NK-92 (cell line): Measurements from ENCODE around the gene ZNHIT1.

ENCODE experiments used
- DNase-seq: peaks from one replicate; lab custom pipeline; 2025; ENCODE audit not compliant: unreplicated experiment; lab: John Stamatoyannopoulos, UW

Gene ZNHIT1

DNA sequence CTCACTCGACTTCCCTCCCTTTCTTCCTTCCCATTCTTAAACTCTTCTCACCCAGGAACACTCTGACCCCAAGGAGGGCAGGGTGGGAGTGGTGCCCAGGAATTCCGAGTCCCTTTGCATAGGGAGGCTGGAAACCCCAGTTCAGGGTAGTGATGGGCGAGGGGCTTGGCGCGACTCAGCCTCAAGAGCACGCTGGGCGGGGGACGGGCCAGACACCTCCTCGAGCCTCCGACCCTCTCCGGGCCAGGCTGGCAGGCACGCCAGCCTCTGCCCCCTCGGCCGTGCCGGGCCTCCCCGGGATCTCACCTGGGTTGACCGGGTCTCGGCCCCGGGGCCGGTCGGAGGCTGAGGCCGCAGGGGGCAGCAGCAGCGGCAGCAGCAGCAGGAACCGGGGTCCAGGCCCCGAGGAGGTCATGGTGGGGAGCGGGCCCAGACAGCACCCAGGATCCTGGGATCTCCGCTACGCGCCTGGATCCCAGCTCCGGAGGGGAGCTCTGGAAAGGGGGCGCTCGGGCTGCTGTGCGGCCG lies 1.0 kb upstream of the ZNHIT1 start:
- DNase-seq = no peak

DNA sequence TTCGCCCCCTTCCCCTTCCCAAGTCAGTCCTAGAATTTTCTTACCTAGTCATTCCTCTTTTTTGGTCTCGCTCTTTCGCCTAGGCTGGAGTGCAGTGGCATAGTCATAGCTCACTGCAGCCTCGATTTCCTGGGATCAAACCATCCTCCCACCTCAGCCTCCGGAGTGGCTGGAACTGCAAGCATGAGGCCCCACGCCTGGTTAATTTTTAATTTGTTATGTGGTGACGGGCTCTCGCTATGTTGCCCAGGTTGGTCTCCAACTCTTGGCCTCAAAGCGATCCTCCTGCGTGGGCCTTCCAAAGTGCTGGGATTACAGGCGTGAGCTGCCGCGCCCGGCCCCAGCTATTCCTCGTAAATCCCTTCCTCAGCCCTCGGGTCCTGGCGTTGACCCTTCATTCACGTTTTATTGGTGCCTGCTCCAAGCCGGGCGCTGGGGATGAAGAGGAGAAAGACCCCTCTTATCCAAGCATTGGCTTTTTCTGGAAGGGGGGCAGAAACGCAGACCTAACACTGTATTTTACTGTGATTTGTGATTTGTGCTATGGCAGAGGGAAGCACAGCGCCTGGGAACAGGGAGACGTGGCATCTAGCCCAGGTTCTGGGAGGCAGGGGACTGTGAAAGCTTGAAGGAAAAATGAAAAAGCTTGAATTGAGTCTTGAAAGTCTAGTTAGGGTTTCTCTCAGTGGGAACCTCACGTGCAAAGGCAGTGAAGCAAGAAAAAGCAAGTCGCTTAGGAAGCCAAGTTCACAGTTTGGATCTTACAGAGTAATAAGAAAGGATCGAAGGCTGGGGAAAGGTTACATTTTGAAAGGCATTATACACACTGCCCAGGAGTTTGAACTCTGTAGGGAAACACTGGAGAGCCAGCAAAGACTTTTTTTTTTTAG lies 516 bp downstream of the ZNHIT1 start:
- no peak for DNase-seq

DNA sequence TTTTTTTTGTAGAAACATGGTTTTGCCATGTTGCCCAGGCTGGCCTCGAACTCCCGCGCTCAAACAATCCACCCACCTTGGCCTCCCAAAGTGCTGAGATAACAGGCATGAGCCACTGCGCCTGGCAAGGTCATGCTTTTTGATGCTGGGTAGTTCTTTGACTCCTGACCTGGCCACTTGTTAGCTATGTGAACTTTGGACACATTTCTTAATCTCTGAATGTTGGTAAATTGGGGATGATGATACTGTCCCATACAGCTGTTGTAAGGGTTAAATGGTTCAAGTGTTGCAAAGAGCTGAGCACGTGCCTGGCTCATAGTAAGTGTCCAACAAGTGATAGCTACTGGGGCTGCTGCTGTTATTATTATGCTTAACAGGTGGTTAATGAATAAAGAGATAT lies 2.3 kb downstream of the ZNHIT1 start:
- no peak for DNase-seq

DNA sequence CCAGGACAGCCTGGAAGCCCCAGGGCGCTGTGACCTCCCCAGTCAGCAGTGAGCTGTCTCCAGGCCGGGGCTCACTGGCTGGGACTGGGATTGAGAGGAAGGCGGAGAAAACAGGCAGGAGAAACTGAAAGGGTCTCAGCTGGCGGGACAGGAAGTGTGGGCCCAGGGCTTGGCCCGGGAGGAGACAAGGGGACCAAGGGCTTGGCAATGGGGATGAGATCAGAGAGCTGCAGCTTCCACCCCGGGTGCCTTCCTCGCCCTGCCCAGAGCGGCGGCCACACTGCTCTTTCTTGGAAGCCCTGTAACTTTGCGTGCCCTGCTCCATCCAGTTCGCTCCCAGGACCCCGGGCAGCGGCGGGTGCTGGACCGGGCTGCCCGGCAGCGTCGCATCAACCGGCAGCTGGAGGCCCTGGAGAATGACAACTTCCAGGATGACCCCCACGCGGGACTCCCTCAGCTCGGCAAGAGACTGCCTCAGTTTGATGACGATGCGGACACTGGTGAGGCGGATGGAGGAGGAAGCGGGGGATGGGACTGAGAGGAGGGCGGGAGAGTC lies 4.4 kb downstream of the ZNHIT1 start:
- DNase-seq = no peak

DNA sequence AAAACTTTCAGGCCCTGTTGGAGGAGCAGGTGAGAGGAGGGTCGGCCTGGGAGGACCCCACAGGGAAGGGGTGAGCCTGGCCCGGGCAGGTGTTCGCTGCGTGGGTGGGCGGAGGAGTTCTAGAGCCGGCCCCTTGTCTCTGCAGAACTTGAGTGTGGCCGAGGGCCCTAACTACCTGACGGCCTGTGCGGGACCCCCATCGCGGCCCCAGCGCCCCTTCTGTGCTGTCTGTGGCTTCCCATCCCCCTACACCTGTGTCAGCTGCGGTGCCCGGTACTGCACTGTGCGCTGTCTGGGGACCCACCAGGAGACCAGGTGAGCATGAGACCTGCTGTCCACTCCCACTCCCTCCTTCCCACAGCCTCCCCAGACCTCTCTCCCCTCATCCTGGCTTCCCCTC lies 5.6 kb downstream of the ZNHIT1 start:
- no peak for DNase-seq

DNA sequence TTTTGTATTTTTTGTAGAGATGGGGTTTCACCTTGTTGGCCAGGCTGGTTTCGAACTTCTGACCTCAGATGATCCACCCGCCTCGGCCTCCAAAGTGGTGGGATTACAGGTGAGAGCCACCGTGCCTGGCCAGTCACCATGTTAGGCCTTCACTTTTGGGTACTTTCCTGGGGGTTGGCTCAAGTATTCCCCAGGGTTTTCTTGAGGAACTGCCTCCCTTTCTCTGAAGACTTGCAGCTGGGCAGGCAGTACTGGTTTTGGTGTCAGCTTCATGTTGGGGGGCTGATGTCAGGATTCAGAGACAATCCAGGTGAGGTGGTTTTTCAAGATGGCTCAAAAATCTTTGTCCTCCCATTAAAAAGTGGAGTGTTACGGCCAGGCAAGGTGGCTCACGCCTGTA lies 7.7 kb downstream of the ZNHIT1 start:
- DNase-seq = no peak

DNA sequence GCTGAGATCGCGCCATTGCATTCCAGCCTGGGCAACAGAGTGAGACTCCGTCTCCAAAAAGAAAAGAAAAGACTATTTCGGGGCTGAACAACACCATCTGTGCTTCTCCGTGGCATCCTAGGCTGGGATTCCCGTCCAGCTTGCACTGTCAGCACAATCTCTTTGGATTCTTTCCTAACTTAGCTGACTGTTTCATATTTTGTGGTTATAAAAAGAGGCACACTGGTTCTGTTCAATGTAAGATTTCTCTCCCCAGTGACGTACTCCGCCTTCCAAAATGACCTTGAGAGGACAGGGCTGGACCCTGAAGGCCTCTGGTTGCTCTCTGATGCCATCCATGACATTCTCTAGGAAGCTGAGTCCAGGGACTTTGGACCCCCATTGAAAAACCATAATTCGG lies 8.8 kb downstream of the ZNHIT1 start:
- DNase-seq = no peak

DNA sequence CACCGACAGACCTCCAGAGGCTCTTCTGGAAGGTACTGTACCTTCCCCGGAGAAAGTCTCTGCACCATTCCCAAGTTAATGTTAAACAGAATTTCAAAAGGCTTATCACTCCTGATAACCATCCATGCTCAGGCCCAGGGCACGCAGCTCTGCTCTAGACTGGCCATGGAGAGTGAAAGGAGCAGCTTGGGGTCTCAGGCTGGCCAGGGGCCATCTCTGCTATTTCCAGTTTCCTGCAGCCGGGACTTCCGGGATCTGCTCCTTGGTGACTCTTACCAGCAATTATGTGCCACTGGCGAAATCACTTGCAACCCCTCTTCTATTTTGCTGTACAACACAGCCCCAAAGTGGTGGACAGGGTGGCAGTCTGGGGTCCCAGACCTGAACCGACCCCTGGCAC lies 13.7 kb downstream of the ZNHIT1 start:
- DNase-seq = no peak

DNA sequence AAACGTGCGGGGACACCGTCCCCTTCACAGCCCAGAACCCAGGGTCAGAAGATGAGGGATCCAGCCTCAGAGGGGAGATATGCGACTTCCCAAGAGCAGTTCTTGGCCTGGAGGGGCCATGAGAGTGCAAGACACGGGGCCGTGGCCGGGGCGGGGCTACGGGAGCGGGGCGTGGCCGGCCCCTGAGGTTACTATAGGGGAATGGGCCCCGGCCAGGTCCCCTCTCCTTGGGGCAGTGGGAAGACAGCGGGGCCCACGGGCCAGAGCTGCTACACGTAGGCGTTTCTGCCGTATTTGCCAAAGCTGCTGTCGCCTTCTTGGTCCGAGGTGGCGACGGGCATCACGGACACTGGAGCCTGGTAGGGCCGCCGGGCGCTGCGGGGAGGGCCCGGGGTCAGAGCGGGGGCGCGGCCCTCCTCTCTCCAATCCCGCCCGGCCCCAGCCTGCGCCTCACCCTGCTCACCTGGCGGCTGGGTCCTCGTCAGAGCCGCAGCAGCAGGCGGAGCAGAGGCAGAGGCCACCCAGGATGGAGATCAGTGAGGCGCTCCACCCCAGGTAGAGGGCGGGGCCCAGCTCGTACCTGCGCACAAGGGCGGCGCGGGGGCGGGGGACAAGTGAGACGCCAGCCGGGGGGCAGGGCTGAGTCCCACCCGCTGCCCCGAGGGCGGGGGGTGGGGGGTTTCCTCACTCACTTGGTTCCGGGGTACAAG lies 14.3 kb downstream of the ZNHIT1 start:
- DNase-seq = no peak

DNA sequence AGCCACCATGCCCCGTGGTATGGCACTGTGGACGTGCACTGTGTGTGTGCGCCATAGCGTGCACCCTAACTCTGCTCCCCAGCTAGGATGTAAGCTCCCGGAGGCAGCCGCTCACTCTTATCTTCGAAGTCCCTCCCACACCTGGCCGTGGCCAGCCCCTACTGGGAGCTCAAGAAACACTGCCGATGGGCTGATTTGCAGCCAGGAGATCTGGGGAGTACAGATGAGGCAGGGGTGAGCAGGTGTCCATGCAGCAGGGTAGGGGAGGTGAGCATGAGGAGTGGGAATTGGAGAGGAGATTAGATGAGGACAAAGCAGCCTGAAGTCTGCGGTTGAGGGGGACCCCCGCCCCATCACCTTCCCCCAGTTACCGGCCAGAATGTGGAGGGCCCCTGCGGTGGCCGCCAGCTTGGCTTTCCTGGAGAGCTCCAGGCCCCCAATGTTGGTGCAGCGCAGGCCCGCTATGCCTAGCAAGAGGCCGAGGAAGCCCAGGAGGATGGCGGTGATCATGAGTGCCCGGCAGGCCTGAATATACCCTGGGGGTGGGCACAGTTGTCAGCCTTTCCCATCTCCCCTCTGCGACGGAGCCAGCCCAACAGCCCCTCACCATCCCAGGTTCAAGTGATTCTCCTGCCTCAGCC lies 16.1 kb downstream of the ZNHIT1 start:
- no peak for DNase-seq

DNA sequence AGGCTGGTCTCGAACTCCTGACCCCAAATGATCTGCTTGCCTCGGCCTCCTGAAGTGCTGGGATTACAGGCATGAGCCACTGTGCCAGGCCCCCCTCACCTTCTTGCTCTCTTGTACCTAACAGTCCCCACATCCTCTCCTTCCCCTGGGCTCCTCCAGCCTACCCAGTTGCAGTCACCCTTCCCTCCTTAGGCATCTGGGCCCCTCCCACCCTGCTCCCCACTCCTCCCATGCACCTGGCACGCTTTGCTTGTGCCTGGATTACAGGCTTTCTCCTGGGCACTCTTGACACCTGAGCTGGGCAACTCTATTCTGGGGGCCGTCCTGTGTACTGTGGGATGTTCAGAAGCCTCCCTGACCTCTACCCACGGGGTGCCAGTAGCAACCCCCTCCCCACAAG lies 16.7 kb downstream of the ZNHIT1 start:
- no peak for DNase-seq

DNA sequence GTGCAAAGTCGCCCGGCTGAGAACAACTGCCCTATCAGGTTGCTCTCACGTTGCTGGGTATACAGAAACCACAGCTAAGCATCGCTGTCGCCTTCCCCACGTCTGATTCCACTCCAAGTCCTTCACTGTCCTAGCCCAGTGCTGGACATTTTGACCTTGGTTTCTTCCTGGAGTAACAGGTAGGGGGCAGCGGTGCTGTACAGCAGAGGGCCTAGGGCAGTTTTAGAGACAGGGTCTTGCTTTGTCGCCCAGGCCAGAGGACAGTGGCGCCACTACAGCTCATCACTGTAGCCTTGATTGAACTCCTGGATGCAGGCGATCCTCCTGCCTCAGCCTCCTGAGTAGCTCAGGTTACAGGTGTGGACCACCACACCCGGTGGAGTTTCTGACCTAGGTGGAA lies 17.1 kb downstream of the ZNHIT1 start:
- no peak for DNase-seq

DNA sequence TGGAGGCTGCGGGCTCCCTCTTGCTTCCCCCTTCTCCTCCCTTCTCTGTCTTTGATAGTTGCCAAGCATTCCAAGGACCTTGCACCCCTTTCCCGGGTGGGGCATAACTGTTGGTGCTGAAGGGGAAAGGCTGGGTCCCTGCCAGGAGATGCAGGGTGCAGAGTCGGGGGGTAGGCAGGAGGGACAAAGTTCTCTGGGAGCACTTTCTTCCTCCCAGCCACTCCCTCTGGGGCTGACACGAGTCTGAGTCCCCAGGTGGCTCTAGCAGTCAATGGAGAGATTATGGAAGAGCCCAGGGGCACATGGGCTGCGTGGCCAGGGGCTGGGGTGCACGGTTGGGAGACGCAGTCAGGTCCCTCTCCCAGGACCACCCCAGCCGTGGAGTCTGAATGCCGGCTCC lies 17.6 kb downstream of the ZNHIT1 start:
- DNase-seq = no peak

DNA sequence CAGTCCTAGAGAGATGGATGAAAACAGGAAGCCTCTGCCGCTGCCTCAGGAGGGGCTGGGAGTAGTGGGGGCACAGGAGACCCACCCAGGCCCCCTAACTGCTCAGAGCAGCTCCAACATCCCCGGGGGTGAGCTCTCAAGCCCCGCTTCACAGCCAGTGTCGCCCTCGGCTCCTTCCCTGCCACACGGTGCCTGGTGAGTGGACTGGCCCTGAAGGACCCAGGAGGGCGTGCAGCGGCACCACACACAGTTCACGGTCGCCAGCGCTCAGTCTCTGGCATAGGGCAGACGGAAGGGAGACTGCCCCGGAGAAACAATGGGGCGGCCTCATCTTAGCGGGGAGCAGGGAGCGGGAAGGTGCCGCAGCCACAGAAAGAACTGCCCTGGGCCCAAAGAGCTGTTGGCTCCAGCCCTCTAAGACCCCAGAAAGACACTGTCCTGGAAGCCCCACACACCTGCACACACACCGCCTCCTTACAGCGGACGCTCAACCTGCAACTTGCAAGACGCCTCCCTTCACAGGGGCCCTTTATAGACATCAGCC lies 18.4 kb downstream of the ZNHIT1 start:
- DNase-seq = no peak

DNA sequence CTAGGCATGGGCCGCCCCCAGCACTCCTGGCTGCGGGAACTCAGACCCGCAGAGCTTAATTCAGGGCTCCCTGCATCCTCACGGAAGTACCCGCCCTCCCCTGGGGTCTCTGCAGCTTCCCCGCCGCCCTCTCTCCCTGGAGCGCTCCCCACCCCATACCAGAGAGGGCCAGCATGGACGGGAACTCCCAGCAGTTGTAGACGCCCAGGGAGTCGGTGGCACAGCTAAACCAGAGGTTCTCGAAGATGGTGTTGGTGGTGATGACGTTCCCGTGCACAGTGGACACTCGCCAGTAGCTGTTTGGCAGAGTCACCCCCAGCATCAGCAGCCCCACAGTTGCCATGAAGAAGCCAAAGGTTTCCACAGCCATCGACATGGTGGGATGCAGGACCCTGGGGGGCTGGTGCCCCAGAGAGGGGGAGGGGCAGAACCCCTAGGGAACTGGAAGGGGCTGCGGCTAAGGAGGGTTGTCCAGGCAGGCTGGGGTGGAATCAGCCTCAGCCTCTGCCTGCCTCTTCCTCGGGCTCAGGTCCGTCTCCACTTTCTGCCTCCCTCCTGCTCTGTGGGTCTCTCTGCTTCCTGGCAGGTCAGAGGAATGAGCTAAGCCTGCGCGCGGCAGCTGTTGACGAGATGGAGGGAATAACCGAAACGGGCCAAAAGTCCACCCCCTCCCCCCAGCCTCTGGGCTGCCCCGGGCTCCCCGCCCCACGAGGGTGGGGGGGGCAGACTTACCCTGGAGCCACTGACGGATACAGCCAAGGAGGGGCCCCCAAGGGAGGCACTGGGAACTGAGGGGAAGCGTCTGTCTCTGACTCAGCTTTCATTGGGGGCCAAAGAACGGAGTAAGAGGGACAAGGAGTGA lies 19.5 kb downstream of the ZNHIT1 start, which contains the start of gene CLDN15:
Gene CLDN15 (minus strand): TSS at position 597 of the 862 bp plus-strand sequence. CDS start 221 bp downstream, at position 376.
- no peak for DNase-seq

DNA sequence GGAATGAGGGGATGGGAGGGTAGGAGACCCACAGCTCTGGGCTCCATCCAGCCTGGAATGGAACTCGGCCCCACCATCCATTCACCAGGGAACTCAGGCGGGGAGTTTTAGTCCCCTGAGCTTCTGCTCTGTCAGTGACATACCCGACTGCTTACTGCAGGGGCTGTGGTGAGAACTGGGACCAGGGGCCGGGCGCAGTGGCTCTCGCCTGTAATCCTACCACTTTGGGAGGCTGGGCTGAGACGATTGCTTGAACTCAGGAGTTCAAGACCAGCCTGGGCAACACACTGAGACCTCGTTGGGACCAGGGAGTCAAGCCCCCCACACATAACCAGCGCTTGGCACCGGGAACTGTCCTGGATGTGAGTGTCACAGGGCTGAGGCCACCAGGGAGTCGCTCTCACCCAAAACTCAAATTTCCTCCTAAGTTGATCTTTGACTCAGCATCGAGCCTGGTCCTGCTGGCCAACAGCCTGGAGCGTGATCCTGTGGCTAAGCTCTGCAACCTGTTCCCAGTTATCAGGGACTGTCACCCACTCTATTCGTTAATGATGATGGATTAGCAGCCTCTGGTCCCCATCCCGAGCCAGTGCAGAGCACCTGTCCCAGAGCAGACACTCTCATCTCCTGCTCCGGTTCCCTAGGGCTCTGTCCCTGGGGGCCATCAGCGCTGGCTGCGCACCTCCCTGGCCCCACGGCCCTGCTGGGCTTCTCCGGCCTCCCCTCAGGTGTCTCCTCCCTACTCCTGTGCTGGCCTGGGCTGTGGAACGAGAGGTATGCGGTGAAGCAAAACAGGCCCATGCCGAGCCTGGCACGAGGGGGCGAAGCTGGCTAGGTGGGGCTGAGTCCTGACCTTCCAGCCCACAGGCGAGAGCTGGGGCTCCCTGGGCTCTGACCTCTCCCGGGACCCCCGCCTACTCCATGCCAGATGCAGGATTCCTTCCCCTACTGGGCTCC lies 20.5 kb downstream of the ZNHIT1 start:
- no peak for DNase-seq

DNA sequence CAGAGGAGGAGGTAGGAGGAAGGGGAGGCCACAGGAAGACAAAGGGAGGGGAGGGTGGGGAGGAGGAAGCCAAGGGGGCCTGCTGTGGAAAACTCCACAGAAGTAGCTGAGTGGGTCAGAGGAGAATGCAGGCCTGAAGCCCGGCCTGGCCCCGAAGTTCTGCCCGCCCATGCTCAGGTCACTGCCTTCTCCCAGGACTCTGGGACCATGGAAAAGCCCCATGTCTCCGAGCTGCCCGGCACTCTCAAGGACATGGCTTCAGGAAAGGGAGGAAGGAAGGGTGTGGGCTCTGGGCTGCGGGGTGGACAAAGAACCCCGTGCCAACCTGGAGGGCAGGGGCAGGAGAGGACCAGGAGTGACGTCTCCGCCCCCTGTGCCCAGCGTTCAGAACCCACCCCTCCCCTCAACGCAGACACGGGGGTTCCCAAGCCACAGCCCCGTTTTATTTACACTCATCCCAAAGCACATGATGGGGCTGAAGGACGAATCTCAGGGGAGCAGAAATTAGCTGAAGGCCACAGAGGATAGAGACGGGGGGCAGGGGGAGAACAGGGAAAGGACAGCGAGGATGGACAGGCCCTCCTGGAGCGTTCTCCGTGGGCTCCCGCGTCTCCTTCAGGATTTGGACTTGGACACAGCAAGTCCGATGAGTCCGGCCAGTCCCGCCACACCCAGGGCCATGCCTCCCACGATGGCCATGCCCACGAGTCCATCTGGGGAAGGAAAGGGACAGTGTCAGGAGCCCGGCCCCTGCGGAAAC lies 21.4 kb downstream of the ZNHIT1 start:
- no peak for DNase-seq

DNA sequence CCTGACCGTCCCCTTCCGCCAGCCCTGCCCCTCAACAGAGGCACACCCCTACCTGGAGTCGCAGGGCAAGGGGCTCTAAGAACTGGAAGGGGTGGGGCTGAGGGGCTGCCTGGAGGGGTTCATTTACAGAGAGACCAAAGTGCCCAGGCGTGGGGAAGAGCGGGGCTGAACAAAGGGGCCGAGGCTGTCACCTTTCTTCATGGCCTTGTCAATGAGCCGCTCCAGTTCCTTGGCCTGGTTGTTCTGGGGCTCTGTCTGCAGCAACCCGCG lies 21.9 kb downstream of the ZNHIT1 start:
- DNase-seq = no peak
